Fibroblast of peridontal ligament (primary cell): Measurements from ENCODE around the gene STARD6.
"Not testable (repeated sequence)": the region's sequence is repeated elsewhere in the genome, so short reads cannot be mapped to it uniquely, and the experiment has no call there.

Experiments
- DNase-seq: peaks from one replicate; pipeline ENCODE4 v3.0.0-alpha.2; 2010; ENCODE audit errors: extremely low read depth

Gene STARD6

DNA sequence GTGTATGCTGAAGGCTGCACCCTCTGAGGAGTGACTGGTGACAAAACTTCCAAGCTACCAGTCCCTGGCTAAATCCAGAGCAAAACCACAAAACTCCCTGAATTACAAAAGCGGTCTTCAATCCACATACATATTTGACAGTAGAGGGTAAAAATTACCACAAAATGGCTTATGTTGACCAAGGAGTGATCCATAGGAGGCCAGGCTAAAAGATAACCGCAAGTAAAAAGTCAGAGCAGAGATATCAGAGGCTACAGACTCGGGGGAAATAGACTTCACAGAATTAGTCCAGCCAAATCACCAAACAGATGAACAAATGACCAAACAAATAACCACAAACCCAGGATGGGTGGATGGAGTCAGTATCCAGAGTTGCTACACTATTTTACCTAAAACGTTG is 19.4 kb downstream of the STARD6 start:
- no peak for DNase-seq

DNA sequence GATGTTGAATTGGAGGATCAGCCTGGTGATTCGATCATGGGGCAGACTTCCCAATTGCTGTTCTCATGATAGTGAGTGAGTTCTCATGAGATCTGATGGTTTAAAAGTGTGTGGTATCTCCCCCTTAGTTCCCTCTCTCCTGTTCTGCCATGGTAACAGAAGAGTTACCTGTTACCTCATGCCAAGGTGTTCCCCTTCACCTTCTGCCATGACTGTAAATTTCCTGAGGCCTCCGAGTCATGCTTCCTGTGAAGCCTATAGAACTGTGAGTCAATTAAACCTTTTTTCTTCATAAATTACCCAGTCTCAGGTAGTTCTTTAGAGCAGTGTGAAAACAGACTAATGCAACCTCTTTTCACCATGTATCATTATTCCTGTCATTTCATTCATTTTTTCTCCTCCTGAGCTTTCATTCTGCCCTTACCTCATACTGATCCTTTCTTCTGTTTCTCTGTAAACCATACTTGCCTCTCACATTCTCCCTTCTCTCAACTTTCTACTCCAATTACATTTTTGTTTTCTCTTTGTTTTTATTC is 22.0 kb downstream of the STARD6 start:
- DNase-seq: no peak

- peak; percentile 5 for DNase-seq
Measured at GRCh38 chr18:54330768-54331548, 26.7 kb downstream of the STARD6 start.

DNA sequence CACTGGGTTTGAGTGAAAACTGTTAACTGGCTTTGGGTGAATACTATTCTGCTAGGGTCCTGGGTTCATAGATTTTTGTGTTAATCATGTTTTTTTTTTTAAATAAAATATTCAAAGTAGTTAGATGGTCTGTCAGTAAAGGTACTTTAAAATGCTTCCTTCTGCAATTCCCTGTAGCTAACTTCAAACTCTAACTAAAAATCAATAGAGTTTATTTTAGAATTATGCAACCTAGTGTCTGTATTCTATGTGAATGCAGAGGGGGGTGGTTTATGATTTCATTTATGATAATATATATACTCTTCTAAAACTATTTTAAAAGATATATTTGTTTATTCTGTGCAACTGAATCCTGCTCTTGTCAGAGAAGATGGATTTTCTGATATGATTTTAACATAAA is 27.9 kb downstream of the STARD6 start:
- no peak for DNase-seq

DNA sequence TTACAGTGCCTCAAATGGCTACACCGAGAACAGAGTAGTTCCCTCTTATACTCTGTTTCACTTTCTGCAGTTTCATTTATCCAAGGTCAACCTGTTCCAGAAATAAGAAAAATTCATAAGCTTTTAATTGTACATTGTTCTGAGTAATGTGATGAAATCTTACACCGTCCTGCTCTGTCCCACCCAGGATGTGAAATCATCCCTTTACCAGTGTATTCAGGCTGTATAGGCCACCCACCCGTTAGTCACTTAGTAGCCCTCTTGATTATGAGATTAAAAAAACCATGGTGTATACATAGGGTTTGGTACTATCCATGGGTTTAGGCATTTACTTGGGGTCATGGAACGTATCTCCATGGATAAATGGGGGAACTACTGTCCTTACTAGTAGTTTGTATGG is 29.8 kb downstream of the STARD6 start:
- no peak for DNase-seq

- peak; percentile 3 for DNase-seq
Measured at GRCh38 chr18:54323970-54324369, 33.7 kb downstream of the STARD6 start.

DNA sequence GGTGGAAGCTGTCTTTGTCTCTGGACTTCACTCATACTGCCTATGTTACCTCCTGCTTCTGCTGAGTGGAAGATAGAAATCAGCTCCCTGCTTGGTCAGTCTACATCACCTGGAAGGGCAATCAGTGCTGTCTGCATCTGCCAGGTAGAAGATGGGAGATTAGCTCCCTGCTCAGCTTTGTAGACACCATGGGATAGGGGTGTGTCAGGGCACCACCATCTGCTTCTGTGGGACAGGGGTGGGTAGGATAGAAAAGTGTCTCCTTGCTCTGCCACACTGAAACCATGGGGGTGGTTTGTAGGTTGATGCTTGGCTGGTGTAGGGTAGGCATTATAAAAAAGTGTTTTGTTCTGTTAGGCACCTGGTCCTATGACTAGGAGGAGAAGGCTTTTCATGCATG is 34.1 kb downstream of the STARD6 start:
- DNase-seq: no peak

DNA sequence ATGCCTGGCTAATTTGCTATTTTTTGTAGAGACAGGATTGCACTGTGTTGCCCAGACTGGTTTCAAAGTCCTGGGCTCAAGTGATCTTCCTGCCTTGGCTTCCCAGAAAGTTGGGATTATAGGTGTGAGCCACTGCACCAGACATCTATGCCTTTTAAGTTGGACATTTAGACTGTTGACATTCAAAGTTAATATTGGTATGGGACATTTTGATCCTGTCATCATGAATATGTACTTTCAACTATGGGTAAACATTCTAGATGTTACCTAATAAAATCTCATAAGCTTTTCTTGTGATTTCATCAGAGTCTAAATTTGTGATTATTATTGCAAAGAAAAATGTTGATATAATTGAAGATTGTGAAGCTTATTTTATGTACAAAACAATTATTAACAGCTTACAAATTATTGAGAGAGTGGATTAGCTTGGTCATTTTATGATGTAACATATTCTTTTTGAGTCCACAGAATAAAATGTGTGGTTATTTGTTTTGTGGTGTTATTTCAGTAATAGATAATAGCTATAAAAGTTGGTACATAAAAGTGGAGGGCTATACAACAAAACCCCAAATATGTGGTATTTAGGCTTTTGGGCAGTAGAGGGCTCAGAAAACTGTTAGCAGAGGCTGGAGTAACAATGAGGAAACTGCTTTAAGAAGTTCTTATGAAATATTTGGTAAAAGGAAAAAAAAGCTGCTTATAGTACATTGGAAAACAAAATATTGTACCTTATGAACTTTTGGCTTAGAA is 41.4 kb downstream of the STARD6 start:
- DNase-seq: no peak

GRCh38 chr18:54309564-54309963 is 48.1 kb downstream of the STARD6 start:
- not testable (repeated sequence) for DNase-seq

DNA sequence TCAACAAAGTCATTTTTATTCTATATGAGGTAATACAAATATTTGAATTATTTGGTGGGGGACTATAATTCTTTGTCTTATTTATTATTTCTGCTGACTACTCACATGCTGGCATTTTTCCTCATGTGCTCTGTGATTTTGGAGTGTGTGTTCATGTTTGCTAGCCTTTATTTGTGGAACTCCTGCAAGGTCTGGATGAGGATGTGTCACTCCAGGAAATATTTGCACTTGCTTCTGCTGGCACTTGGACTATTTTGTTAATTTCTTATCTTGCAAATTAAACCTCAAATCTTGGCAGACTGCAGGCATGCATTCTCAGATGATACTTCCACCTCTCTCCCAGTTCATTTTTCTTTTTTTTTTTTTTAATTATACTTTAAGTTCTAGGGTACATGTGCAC is 54.2 kb downstream of the STARD6 start:
- no peak for DNase-seq

GRCh38 chr18:54298991-54299390 is 58.7 kb downstream of the STARD6 start:
- not testable (repeated sequence) for DNase-seq

DNA sequence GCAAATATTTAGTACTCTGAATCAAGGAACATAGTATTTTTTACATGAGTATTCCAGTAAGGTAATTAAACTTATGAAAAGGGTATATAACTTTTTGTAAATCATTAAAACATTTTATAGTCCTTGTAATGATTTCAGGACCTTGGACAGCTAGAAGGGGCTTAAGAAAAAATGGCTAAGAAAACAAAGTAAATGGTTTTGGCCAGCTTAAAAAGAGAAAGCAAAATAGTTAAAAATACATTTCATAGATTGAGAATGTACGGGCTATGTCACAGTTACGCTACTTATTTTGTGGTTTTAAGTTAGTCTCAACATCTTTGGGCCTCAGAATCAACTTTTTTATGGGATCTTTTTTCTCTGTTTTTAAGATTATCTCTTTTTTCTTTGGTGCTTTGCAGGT is 61.6 kb downstream of the STARD6 start:
- peak; percentile 29 for DNase-seq

DNA sequence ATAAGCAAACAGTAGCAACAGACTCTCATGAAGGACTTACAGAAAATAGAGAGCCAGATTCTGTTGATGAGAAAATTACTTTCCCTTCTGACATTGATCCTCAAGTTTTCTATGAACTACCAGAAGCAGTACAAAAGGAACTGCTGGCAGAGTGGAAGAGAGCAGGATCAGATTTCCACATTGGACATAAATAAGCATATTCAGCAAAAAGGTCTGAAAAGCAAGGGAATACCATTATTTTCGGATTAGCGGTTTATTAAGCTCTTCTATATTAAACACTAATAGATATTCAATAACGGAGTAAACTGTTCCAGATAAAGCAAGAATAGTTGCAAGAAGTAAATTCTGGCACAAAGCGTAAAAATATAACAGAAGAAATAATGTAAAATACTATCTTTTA is 63.4 kb downstream of the STARD6 start:
- DNase-seq: no peak

DNA sequence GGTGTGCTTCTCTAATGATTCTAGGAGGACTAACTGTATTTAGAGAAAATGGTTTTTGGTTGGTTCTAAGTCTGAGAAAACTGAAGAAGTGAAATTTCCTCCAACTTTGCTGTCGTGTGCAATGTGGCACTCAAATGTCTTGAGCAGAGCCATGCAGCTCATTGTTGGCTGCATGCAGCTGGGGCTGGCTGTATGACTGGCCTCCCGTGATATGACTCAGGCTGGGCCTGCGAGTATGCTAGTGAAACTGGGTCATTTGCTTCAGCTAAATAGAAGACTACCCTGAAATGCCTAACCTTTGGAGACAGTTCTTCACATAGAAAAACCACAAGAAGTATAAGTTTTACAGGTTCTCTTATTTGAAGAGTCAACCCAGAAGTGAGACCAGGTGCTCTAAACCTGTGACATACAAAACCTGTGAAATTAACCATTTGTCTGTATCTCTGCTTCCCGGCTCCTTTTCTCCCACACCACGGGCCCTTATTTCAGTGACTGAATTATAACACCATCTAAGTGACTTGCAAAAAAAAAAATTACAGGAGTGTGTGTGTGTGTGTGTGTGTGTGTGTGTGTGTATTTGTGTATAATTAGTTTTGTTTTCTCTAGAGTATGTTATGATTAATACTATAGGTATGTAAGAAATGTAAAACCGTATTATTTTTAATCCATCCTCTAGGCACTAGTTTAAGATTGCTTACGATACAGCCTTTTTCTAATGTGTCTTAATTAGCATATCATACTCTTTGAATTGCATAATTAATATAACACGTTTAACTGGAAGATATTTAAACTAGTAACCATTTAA is 72.5 kb downstream of the STARD6 start:
- DNase-seq: peak; percentile 66

DNA sequence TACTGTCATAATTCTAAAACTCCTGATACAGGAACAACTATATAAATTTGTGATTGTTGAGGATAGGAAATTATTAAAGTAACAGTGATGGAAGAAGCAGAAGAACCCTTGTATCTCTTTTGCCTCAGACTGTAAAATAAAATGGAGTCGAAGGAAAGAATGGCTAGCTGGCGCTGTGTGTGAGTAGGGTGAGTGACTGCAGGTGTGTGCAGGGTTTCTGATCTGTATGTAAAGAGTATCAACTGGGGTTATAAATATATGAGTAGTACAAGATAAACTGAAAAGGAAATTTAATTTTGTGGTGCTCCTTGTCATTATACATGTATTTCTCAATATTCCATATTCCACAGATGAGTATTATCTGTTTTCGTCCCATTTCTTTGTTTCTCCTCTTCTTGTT is 73.1 kb downstream of the STARD6 start:
- no peak for DNase-seq

DNA sequence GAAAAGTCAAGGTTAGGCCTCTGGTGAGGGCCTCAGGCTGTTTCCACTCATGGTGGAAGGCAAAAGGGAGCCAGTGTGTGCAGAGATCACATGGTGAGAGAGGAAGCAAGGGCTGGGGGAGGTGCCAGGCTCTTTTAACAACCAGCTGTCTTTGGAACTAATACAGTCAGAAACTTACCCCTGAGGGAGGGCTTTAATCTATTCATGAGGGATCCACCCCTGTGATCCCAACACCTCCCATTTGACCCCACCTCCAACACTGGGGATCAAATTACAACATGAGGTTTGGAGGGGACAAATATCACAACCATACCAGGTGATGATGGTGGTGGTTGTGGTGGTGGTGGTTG is 77.5 kb downstream of the STARD6 start:
- DNase-seq: no peak

- DNase-seq: no peak
Measured at GRCh38 chr18:54279477-54280219, 78.0 kb downstream of the STARD6 start.

DNA sequence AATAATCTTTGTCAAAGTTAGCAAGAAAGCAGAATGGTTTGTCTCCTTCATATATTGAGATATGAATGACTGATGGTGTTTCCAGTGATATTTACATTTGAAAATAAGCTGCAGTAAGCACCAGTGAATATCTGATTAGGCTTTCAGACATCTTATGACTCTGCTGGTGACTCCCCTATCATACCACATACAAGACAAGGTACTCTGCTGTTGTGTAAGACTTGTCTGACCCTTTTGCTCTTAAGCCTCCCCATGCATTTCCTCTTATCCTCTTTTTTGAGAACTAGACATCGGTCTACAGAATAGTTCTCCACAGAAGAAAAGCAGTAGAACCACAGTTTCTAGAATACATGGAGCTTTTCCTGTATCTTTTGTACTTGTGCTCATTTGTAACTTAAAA is 79.0 kb downstream of the STARD6 start:
- DNase-seq: no peak

GRCh38 chr18:54277899-54278298 is 79.8 kb downstream of the STARD6 start:
- no peak for DNase-seq
